Measurements from ENCODE around the gene ST6GAL1.

- TF ChIP-seq GATA2 (IDR thresholded peaks at IDR 0.05; ENCODE audit: low read depth, low read length) (no peak), GATA3 (IDR thresholded peaks at IDR 0.05; ENCODE audit: low read depth, low read length) (no peak)
These were observed 110.4 kb downstream of the ST6GAL1 start for GRCh38 chr3:187040516-187041361.
